ENCODE results near the gene VPS33B. TPM values are rescaled to one million over a fixed set of nuclear protein-coding genes. Genes with fewer than 3 reads are reported as not detected.

The VPS33B gene
- total and polyA plus RNA-seq, 2 of the 8 experiments (the other 6 are each of a cell fraction or from before 2014, with no cell fraction given), result 11.8 to 17.3 TPM

GRCh38 chr15:90994417-90995311 is 27.7 kb downstream of the VPS33B start, which contains the start of gene PRC1:
Gene PRC1 (minus strand): TSS chr15:90994535. CDS start chr15:90994417, 118 bp downstream.
- peak within 1 kb of the TSS; percentile 61 for H2BK120ac ChIP-seq (replicated peaks; ENCODE audit: low read depth, low read length)
- ChIA-PET CTCF (ENCODE audit: partially characterized antibody) (interaction anchor here (0.8 to 1.1 kb wide), 4 partner anchors 30 to 60 kb away, joined by 3 read pairs; no protein-coding TSS in a partner anchor), POLR2A (ENCODE audit: partially characterized antibody) (interaction anchor here (0.7 to 1.2 kb wide), 6 partner anchors 9 to 72 kb away, joined by 3 to 9 read pairs (median 4); partner anchors contain the start of genes RCCD1 and VPS33B)
- FAIRE-seq (no peak), DNase-seq (ENCODE audit: low read depth in 1 of 2, low spot score in 2 of 2) (peak; percentile 97 to 98)
- peak within 1 kb of the TSS; percentile 61; the same call in 1 of the 2 replicates for H2BK15ac ChIP-seq (ENCODE audit: low read length)
- H2AK5ac ChIP-seq (ENCODE audit: low read depth, low read length), result no peak within 1 kb of the TSS
- peak within 1 kb of the TSS; percentile 99 for H4K91ac ChIP-seq (replicated peaks; ENCODE audit: insufficient read length, low read length)
- H3K4me1 ChIP-seq (replicated peaks in 1 of 4; ENCODE audit: control insufficient read depth in 3 of 4, insufficient read depth in 4 of 4, low read length in 3 of 4), result peaks cover 0 to 5% (median 0%) of the 10 kb centered on the region in 4 experiments; a peak in 1 of 7 replicates
- 1% methylated on average over 70 of the region's 75 CpGs; no CpG with 5 or more reads in 1 of the 2 experiments for WGBS, 2 experiments (ENCODE audit: extremely low coverage in 1 of 2, insufficient coverage in 1 of 2, insufficient read length in 1 of 2, insufficient replicate concordance in 2 of 2, low coverage in 1 of 2, low lambda C conversion rate in 2 of 2, missing lambda C conversion rate in 1 of 2)
- H4K20me1 ChIP-seq (replicated peaks in 1 of 2; ENCODE audit: control insufficient read depth in 1 of 2, insufficient read depth in 2 of 2, low read length in 2 of 2), result peaks cover 4 to 6% of the 10 kb centered on the region in 2 experiments
- H2AFZ ChIP-seq (ENCODE audit: low read length), result peak within 1 kb of the TSS; percentile 70
- H3K27me3 ChIP-seq (replicated peaks in 1 of 4; ENCODE audit: control insufficient read depth in 3 of 4, extremely low read depth in 1 of 4, insufficient read depth in 3 of 4, low read length in 3 of 4), result no peaks in the 10 kb centered on the region
- peak within 1 kb of the TSS; percentile 99 for H3K18ac ChIP-seq (ENCODE audit: extremely low read depth, low read length)
- peak within 1 kb of the TSS; percentile 85 for H4K5ac ChIP-seq (ENCODE audit: insufficient read length, low read depth, low read length)
- H3K14ac ChIP-seq (ENCODE audit: insufficient read length), result no peak within 1 kb of the TSS
- H3K9me3 ChIP-seq (ENCODE audit: insufficient read depth in 2 of 2, low read depth in 1 of 2, low read length in 1 of 2), result no peaks in the 10 kb centered on the region
- H3K4me2 ChIP-seq (ENCODE audit: insufficient read depth in 1 of 2, low read depth in 2 of 2, low read length in 2 of 2), result peak within 1 kb of the TSS; percentile 61 to 98
- peaks cover 6% of the 10 kb centered on the region for H3K79me1 ChIP-seq (ENCODE audit: low read depth, low read length)
- H3K36me3 ChIP-seq (ENCODE audit: control insufficient read depth in 2 of 4, insufficient read depth in 4 of 4, low read length in 3 of 4), result peaks cover 4 to 22% (median 16%) of the 10 kb centered on the region in 4 experiments
- H3K4me3 ChIP-seq (ENCODE audit: extremely low read depth in 1 of 4, insufficient read depth in 2 of 4, low read depth in 3 of 4, low read length in 4 of 4), result peak within 1 kb of the TSS; percentile 78 to 87 (median 86)
- peak within 1 kb of the TSS; percentile 95; the same call in 1 of the 2 replicates for H2BK12ac ChIP-seq (ENCODE audit: low read depth, low read length)
- H3K27ac ChIP-seq (ENCODE audit: low read depth, low read length), result peak within 1 kb of the TSS; percentile 80
- peak within 1 kb of the TSS; percentile 73 for H3K56ac ChIP-seq (replicated peaks; ENCODE audit: insufficient read length, low read depth, low read length)
- H3K9ac ChIP-seq (replicated peaks in 1 of 4; ENCODE audit: extremely low read depth in 1 of 4, low read depth in 3 of 4, low read length in 3 of 4), result peak within 1 kb of the TSS; percentile 89 to 99 (median 92)
- H3K23ac ChIP-seq (ENCODE audit: insufficient read length), result no peak within 1 kb of the TSS
- peak within 1 kb of the TSS; percentile 65 for H3K4ac ChIP-seq (replicated peaks; ENCODE audit: insufficient read length, low read depth, low read length)
- H2BK5ac ChIP-seq (ENCODE audit: low read depth, low read length), result peak within 1 kb of the TSS; percentile 93
- H2BK20ac ChIP-seq (ENCODE audit: low read length), result 0 out of 2 replicates have a peak within 1 kb of the TSS, but pooled peaks have one; percentile 61
- peak within 1 kb of the TSS; percentile 88 for H4K8ac ChIP-seq (ENCODE audit: extremely low read depth, insufficient read depth, low read length)
- H3K79me2 ChIP-seq (ENCODE audit: control insufficient read depth in 1 of 2, insufficient read depth in 2 of 2, low read length in 2 of 2), result peaks cover 9 to 54% of the 10 kb centered on the region in 2 experiments
- peaks cover 9% of the 10 kb centered on the region for H3K23me2 ChIP-seq (ENCODE audit: low read depth, low read length)
- TF ChIP-seq ATF2 (IDR thresholded peaks at IDR 0.05; ENCODE audit: low read length) (peak; percentile 76; the same call in 1 of the 2 replicates), SP2 (IDR thresholded peaks at IDR 0.05; ENCODE audit: low read length) (peak; percentile 37), RFX5 (IDR thresholded peaks at IDR 0.05; ENCODE audit: borderline replicate concordance, low read depth, low read length) (no peak), POU5F1 (IDR thresholded peaks at IDR 0.05; ENCODE audit: low read depth, low read length) (no peak), CBX5 (IDR thresholded peaks at IDR 0.05; ENCODE audit: low read depth, low read length) (no peak), RNF2 (IDR thresholded peaks at IDR 0.05; ENCODE audit: borderline replicate concordance, low read depth, low read length, missing control alignments, poor library complexity, severe bottlenecking) (no peak), KDM5A (IDR thresholded peaks at IDR 0.05; ENCODE audit: low read length) (0 out of 2 replicates have a peak, but pooled peaks have one; percentile 15), RBBP5 (IDR thresholded peaks at IDR 0.05; ENCODE audit: borderline replicate concordance, low read depth, low read length) (peak; percentile 91; the same call in 1 of the 2 replicates)

Data from H1 (cell line).